GM12878 (cell line): Measurements from ENCODE around the gene HEXA. TPM values are rescaled to one million over a fixed set of nuclear protein-coding genes. Genes with fewer than 3 reads are reported as not detected.

Source experiments
- ASH2L ChIP-seq: fragments of 300-600, 200-600 bp; sonication (generic); IDR thresholded peaks from 2 replicates; pipeline ENCODE4 v1.6.1; 2017; ENCODE audit warnings: low read depth, mild to moderate bottlenecking, borderline replicate concordance
- ATF2 ChIP-seq: IDR thresholded peaks from 2 replicates; pipeline ENCODE4 v1.6.1; 2012; ENCODE audit warnings: low read length, inconsistent platforms
- CREM ChIP-seq: IDR thresholded peaks from 2 replicates; pipeline ENCODE4 v1.6.1; 2014; ENCODE audit warnings: antibody characterized with exemption, low read depth
- E4F1 ChIP-seq: fragments of 450-650 bp; IDR thresholded peaks from 2 replicates; pipeline ENCODE4 v1.6.1; 2018; ENCODE audit warnings: borderline replicate concordance, mild to moderate bottlenecking; ENCODE audit not compliant: partially characterized antibody
- HDAC2 ChIP-seq: fragments of 200-600 bp; sonication (generic); IDR thresholded peaks from 2 replicates; pipeline ENCODE4 v1.6.1; 2017
- HDAC6 ChIP-seq: fragments of 200-600 bp; sonication (generic); IDR thresholded peaks from one replicate; pipeline ENCODE4 v1.8.0; 2017; ENCODE audit warnings: antibody characterized with exemption; ENCODE audit not compliant: unreplicated experiment
- HDGF ChIP-seq: fragments of 450-650 bp; IDR thresholded peaks from 2 replicates; pipeline ENCODE4 v1.6.1; 2016; ENCODE audit warnings: antibody characterized with exemption
- NR2F1 ChIP-seq: fragments of 450-650 bp; conservative IDR thresholded peaks from 2 replicates; pipeline ENCODE4 v1.6.1; 2017; ENCODE audit warnings: mild to moderate bottlenecking
- PAX8 ChIP-seq: fragments of 450-650 bp; IDR thresholded peaks from 2 replicates; pipeline ENCODE4 v1.6.1; 2017; ENCODE audit warnings: mild to moderate bottlenecking, moderate library complexity
- PBX3 ChIP-seq: IDR thresholded peaks from 2 replicates; pipeline ENCODE4 v1.6.1; 2011; ENCODE audit warnings: mild to moderate bottlenecking, low read depth, low read length, moderate library complexity; ENCODE audit not compliant: insufficient replicate concordance
- POLR2AphosphoS5 ChIP-seq: IDR thresholded peaks from 2 replicates; pipeline ENCODE4 v1.6.1; 2011; ENCODE audit warnings: mild to moderate bottlenecking, low read length, inconsistent platforms
- REST ChIP-seq: IDR thresholded peaks from 2 replicates; pipeline ENCODE4 v1.6.1; 2012; ENCODE audit warnings: mild to moderate bottlenecking, low read depth, low read length
- SIX5 ChIP-seq: IDR thresholded peaks from 2 replicates; pipeline ENCODE4 v1.6.1; 2011; ENCODE audit warnings: mild to moderate bottlenecking, low read depth, low read length, moderate library complexity; ENCODE audit not compliant: severe bottlenecking
- SREBF1 ChIP-seq: IDR thresholded peaks from 2 replicates; pipeline ENCODE4 v1.6.1; 2012; ENCODE audit warnings: mild to moderate bottlenecking, low read length
- SUZ12 ChIP-seq: fragments of 200-600 bp; sonication (generic); IDR thresholded peaks from one replicate; pipeline ENCODE4 v1.6.1; 2018; ENCODE audit warnings: antibody characterized with exemption, mild to moderate bottlenecking; ENCODE audit not compliant: unreplicated experiment
- TCF12 ChIP-seq: IDR thresholded peaks from 2 replicates; pipeline ENCODE4 v1.6.1; 2011; ENCODE audit warnings: low read depth, mild to moderate bottlenecking, low read length
- ZNF622 ChIP-seq: fragments of 450-650 bp; IDR thresholded peaks from 2 replicates; pipeline ENCODE4 v1.6.1; 2017; ENCODE audit warnings: mild to moderate bottlenecking, inconsistent platforms
- ZZZ3 ChIP-seq: IDR thresholded peaks from 2 replicates; pipeline ENCODE4 v1.6.1; 2011; ENCODE audit warnings: low read depth; ENCODE audit not compliant: control insufficient read depth, insufficient read length
- polyA plus RNA-seq, 11 experiments: library from polyadenylated mRNA; depleted of rRNA in 4 of 11; unstranded in 6 of 11; stranded (reverse) in 5 of 11; fragments of >200 nt; fragmentation: Nextera tagmentation in 4 of 11; fragmentation: Illumina TruSeq in 1 of 11; extraction: Ambion mirVana in 4 of 11; extraction: Trizol in 1 of 11; gene quantifications; 1 replicate in 1 of 11; 2 replicates in 10 of 11; pipeline versions ENCODE4 v1.2.1 to v1.2.3, GENCODE V29; 2011 to 2016; ENCODE audit warnings: inconsistent platforms in 2 of 11, missing spikeins in 2 of 11, low read depth in 1 of 11
- total RNA-seq, 4 experiments: library from RNA; depleted of rRNA in 3 of 4; stranded (reverse); fragments of >200 nt in 3 of 4; fragmentation: Illumina TruSeq in 1 of 4; extraction: Trizol in 1 of 4; gene quantifications; 2 replicates each; pipeline versions ENCODE4 v1.2.1 to v1.2.3, GENCODE V29; 2013 to 2021
- TF ChIP-seq, protein P1 (sequence below): fragments of 450-650 bp; IDR thresholded peaks from 2 replicates; pipeline ENCODE4 v1.6.1; 2016; ENCODE audit warnings: mild to moderate bottlenecking

The HEXA gene
- total and polyA plus RNA-seq, 10 of the 15 experiments (the other 5 are each of a cell fraction or from before 2014, with no cell fraction given), result 24.5 to 151 (median 69.3) TPM

DNA sequence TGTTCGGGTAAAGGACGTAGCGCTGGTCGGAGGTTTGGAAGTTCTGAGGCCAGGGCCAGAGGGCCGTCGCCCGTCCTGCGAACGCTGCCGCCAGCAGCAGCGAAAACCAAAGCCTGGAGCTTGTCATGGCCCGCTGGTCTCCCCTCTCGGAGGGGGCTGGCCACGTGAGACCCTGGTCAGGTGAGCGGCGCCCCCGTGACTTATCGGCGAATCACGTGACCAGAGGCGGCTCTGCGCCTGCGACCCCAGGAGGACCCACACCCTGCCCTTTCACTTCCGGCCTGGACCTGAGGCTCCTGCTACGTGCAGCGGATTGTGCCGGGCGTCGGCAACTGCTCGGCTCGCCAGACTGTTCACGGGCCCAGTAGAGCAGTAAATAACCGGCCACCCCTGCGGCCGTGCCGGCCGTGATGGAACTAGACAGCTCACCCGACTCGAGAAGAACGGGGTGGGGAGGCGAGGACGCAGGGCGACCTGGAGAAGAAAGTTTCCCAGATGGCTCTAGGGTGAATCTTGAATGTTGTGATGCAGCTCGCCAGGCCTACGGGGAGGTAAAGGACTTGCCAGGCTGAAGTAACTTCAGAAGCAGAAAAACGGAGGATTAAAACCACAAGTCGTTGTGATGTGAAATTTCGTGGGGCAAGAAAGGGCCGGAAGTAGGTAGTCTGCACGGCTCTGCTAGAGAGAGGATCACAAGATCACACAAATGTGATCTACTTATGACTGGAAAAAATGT is at the start of gene HEXA (continued):
- TF ChIP-seq REST (0 out of 2 replicates have a peak, but pooled peaks have one; percentile 42), SREBF1 (peak; percentile 80), PAX8 (peak; percentile 90; the same call in 1 of the 2 replicates), ZNF622 (no peak), ZZZ3 (no peak), SUZ12 (no peak), E4F1 (peak; percentile 58), POLR2AphosphoS5 (peak; percentile 90), ATF2 (no peak), PBX3 (peak; percentile 57), NR2F1 (peak; percentile 97), HDAC2 (no peak), HDAC6 (no peak), HDGF (no peak; the same call in none of the 2 replicates), SIX5 (peak; percentile 55), TCF12 (peak; percentile 77; the same call in 1 of the 2 replicates), CREM (peak; percentile 82; the same call in 1 of the 2 replicates), ASH2L (no peak)
- TF ChIP-seq, protein P1, sequence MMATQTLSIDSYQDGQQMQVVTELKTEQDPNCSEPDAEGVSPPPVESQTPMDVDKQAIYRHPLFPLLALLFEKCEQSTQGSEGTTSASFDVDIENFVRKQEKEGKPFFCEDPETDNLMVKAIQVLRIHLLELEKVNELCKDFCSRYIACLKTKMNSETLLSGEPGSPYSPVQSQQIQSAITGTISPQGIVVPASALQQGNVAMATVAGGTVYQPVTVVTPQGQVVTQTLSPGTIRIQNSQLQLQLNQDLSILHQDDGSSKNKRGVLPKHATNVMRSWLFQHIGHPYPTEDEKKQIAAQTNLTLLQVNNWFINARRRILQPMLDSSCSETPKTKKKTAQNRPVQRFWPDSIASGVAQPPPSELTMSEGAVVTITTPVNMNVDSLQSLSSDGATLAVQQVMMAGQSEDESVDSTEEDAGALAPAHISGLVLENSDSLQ, result no peak
